Stimulated activated CD8-positive, alpha-beta memory T cell treated with anti-CD3 and anti-CD28 coated beads, Interleukin-15, amount 100 ng/mL, for 24 hours (primary cell): ENCODE measurements around the gene SLCO4A1.

ENCODE experiments used
- DNase-seq: peaks from one replicate; pipeline ENCODE4 v3.0.0-alpha.2; 2020; ENCODE audit warnings: low read depth

Gene SLCO4A1

DNA sequence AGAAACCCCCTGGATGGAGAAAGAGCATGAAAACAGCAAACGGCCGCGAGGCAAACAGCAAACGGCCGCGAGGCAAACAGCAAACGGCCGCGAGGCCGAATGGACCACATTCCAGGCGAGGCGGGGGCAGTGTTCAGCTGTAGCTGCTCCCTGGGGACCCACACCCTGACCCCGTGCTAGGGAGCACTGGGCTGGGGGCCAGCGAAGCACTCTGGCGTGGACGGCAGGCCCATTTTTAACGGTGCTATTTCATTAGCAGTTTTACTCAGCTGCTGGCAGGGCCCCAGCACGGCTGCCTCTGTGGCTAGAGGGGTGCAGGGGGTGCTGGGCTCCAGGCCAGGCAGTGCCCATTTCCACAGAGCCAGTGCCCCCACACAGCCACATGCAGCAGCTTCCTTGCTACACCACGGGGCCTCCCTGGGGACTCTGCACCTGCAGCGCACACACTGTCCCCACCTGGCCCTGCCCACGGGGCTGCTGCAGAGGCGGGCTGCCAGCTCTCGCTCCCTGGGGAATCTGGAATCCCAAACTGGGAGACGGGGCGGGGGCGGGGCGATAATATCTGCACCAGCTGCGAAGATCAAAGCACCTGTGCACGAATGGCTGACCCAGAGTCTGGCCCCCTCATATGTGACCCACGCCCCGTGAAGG is 35.6 kb upstream of the SLCO4A1 start:
- DNase-seq = no peak

DNA sequence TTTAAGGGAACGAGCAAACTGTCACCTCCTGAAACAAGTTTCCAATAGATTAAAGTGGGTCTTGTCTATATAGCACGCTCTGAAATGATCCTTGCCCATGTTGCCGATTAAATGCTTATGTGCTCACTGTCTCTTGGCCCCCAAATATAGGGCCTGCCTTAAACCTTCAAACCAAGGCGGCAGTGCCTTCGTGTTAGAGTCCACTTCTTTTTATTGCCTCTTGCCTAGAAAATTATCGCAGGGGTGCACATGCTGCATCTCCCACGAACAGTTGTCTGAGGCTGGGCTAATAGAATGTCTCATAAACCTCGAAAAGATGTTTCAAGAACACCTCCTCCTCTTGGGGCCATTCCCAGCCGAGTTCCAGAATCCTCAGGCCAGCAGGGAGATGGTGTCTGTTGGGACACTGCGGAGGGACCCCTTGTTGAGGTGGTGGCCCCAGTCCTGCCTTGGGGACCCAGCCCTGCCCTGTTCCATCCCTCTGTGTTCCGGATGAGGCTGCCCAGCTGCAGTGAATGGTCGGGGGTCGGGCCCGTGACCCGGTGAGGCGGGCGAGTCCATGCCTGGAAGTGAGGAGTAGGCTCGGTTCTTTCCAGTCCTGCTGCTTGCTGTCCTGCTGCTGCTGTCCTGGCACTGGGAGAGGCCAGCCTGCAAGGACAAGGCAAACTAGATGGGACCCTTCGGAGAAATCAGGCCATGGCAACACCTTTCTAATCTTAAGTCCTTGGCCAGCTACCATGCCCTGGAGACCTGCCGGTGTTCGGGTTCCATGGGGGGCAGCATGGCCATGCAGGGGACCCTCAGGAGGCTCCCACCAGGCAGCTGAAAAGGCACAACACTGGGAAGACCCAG is 34.7 kb upstream of the SLCO4A1 start:
- DNase-seq = no peak

DNA sequence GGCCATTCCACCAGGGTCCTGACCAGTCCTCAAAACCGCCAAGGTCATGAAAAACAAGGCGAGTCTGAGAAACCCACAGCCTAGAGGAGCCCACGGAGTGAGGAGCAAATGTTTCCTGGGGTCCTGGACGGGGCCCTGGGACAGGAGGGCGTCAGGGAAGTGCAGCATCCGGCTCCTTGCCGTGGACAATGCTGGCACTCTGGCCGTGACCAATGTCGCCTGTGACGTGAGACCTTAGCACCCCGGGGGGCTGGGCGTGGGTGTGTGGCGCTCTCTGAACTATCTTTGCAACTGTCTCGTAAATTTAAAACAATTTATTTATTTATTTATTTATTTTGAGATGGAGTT is 34.1 kb upstream of the SLCO4A1 start:
- DNase-seq = no peak

DNA sequence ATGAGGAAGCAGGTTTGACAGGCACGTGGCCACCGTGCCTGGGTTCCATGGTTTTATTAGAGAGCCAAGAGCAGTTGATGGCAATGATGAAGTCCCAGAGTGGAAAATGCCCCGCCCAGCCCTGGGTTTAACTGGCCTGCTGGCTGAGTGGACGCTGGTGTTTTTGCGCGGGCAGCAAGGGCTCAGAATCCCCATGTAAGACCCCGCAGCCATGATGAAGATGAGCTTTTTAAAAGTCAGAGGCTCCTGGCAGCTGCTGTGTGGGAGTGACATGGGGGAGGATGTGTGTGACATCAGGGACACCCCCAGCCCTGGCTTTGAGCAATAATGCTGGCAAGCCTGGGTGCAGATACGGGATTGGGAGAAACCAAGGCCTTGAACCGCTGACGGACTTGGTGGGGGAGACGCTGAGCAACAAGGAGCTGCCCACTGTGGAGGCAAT is 33.0 kb upstream of the SLCO4A1 start:
- DNase-seq = no peak

DNA sequence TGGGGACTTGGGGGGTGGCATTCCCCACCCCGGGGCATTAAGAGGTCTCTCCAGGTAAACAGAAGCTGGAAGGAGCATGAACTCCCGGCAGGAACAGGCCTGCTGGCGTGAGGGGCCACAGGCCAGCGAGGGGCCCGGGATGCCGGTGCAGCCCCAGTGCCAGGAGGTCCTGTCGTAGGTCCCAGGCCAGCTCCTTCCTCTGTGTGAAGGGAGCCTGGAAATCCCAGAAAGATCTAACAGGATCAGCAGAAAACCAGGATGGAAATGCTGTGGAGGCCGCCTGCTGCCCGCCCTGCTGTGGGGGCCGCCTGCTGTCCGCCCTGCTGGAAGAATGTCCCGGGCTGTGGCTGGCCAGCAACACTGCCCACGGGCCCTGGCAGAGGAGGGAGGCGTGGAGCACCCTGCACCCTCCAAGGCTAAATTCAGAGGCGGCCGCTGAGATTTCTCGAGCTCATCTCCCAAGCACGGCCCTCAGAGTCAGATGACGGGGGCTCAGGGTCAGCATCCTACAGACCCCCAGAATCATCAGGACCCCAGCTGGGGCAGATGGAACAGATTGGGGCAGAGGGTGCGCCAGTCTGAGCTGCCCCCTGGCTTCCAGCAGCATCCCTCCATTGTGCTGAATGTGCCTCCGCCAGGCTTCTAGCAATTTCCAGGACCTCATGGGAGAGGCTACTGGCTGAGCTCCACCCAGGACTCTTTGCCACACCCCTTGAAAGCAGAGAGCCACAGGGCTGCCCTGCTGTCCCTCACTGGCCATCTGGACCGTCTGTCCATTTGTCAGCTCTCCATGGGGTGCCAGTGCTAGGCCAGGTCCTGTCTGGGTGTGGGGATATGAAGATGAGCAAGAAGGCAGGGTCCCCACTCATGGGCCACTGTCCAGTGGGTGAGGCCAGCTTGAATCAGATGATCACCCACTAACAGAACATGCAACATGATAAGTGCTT is 32.2 kb upstream of the SLCO4A1 start:
- no peak for DNase-seq

DNA sequence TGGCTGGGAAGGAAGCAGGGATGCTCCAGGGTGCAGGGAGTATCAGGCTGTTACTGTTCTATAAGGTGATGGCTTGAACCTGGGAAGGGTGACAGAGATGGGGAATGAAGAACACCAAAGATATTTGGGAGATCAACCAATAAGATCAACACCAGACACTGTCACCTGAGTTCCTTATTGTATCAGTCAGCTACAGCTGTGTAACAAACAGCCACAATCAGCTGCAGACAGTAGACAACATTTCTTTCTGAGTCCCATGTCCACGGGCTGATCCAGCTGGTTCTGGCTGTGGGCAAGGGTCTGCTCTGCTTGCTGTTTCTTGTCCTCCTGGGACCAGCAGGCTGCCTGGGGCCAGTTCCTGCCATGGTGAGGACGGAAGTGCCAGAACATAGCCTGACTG is 31.3 kb upstream of the SLCO4A1 start:
- DNase-seq = no peak

DNA sequence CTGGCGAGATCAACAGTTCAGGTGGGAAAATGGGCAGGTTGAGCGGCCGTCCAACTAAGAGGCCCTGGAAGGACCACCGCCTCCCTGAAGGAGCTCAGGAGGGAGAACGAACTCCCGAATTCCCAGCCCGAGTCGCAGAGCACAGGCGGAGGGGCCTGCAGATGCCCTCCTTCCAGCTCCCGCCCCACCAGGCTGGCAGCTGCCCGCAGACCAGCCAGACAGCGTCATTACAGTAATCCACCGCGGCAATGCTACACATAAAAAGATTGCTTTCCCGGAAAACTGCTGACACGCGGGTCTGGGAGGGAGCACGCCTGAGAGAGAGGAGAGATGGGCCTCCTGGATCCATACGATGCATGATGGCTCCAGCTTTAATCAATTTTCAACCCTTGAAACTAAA is 30.5 kb upstream of the SLCO4A1 start:
- DNase-seq = no peak

DNA sequence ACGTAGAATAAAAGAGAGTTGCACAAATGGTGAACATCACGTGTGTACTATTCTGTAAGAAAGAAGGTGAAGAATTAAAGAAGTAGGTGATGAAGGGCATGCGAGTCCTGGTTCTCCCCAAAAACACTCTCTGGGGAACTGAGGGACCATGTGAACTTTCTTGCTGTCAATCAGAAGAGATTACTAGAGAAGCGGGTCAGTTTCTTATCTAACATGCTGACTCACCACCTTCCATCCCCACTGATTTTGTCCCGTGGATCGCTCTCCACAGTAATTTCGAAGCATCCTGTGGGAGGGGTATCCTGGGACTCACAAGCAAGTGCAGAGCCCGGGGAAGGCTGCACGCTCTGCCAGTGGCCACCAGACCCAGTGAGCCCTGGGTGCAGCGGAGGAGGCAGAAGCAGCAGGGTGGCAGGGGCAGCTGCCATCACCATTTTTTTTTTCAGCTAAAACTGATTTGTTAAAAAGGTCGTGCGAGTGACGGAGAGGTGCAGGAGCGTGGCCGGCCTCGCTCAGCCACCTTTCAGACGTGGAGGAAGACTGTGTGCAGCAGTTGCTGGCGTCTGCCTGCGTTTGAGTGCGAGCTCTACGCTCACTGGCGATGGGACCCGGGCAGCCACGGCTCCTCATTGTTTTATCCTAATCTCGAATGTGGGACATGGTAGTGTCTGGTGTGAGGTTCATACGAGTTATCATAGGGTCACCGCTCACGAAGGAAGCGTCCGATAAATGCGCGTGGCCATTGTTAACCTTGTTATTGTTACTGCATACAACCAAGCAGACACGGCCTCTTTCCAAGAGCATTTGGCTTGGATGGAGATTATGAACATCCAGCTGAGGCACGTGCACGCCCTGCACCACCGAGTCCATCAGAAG is 28.0 kb upstream of the SLCO4A1 start:
- DNase-seq = no peak

DNA sequence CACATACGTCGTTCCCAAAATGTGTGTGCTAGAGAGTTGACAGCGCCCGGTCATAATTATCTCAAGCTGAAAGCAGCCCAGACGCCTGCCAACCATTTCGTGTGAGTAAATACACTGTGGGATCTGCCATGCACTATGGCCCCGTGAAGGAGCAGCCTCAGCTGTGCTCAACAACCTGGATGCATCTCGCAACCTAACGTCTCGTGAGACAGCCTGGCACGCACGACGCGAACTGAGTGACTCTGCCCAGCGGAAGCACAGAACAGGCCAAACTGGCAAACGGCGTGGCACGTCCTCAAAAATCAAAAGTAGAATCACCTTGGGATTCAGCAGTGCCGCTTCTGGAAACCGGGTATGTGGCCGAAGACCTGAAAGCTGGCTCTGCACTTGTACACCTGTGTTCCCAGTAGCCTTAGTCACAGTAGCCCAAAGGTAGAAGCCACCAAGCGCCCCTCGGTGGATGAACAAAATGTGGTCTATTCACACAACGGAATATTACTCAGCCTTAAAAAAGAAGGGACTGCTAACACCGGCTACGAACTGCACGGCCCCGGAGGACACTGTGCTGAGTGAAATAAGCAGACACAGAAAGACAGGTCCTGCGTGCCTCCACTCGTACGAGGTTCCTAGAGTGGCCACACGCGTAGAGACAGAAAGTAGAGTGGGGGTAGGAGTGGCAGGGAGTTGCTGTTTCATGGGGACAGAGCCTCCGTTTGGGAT is 27.2 kb upstream of the SLCO4A1 start:
- no peak for DNase-seq

DNA sequence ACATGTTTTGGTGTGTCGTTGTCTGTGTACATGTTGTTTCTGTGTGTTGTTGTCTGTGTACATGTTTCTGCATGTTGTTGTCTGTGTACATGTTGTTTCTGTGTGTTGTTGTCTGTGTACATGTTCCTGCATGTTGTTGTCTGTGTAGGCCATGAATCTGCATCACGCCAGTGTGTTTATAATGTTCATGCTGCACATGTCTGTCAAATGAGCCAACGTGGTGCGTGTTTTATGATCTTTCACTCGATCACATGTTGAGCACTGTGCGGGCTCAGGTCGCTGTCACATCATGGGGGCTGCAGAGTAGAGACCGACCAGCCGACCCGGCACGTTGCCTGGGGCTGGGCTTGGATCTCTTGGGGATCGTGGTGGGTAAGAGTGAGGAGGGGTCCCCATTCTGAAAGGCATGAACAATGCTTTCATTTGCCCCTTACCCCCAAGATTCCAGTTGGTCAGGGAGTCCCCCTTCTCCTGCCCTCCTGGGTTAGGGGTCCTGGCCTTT is 26.5 kb upstream of the SLCO4A1 start:
- DNase-seq = no peak

DNA sequence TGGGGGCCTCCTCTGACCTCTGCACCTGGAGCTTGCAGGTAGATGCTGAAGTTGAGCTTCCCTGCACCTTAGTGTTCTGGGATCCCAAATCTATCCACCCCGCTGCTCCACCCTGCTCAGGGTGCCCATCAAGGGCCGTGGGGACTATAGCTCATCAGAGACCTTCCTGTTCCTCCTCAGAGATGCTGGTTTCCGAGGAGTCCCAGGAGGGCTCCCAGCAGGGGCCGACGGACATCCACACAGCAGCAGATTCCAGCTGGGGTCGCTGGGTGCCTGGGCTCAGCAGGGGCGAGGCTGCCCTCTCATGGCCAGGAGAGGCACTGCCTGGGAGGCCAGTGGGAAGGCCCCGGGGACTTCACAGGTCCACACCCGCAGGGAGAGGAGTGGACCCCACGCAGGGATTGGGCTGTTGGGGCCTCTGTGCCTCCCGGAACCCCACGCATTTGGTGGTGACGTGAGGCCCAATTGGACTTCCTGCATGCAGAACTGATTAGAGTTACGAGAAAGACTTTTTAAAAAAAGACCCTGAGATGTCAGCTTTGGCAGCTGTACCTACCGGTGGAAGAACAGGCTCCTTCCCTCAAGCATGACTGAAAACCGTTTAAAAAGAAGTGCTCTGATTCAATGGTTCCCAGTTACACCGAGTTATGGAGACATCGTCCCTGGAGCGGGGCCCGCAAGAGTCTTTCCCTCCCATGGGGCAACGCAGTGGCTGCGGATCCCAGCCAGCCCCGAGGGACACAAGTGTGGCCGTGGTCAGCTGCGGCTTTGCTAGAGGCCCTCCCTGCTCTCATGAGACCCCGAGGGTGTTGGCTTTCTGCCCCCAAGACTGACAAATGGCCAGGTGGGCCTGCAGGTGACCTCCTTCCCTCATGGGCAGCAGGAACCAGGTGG is 25.3 kb upstream of the SLCO4A1 start:
- DNase-seq = peak; percentile 40

DNA sequence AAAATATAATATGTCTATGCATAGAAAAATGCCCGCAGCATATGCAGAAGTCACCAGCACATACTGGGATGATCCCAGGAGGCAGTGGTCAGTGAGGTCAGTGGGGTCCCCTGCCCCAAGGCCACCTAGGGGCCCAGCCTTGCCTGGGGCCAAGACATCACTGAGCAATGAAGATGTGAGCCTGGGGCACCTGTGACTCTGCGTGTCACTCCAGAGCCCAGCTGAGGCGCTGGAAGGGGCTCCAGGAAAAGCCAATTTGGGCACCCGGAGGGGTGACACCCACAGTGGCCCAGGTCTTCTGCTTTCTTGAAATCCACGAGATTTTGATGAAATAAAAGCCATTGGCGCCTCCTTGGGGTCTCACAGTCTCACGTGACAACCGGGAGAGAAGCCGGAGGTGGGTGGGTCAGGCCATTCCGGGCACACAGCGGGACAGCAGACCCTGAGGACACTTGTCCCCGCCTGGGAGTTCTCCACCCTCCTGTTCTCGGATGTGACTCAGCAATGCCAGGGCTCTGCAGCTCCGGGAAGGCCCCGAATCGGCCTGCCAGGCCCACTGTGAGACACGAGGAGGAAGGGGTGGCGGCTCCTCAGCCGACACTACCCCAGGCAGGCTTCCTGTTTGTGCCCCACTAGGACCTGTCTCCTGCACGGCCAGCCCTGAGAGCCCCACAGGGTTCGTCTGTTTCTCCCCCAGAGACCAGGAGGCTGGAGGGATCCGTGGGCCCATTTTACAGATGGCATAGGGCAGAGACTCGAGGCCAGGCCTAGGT is 24.4 kb upstream of the SLCO4A1 start:
- no peak for DNase-seq

DNA sequence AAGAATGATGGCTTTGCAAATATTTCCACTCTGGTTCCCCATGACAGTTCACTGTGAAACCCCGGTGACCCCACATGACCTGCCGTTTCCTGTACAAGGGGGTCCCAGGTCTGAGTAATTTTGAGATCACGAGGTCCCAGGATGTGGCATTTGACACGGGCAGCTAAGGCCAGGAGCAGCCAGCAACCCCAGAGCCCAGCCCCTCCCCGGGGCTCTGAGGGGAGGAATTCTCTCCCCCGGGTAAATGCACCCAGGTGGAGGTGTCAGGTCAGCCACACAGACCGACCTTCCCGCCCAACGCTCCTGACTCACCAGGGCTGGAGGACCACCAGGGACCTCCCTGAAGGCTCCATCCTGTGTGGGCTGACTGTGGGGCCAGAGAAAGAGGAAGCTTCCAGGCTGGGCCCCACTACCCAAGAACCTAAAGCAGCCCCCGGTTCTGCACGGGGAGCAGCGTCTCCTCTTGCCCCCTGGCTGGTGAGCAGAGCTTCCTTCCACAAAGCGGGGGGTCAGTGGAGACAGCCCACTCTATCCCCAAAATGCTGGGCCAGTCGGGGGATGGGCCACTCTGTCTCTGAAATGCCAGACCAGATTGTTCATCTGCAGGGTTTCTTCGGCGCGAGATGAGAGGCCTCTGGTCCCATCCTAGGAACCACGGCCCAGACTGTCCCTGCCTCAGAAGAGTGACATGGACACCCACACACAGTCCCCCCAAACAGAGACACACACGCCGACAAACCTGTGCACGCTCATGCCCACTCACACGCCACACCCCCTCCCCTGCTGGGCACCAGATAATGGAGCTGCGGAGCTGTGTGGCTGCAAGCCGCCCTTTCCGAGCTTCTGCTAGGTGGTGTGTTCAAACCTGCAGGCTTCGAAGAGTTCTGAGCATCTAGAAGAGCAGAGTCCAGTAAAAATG is 23.4 kb upstream of the SLCO4A1 start:
- no peak for DNase-seq

DNA sequence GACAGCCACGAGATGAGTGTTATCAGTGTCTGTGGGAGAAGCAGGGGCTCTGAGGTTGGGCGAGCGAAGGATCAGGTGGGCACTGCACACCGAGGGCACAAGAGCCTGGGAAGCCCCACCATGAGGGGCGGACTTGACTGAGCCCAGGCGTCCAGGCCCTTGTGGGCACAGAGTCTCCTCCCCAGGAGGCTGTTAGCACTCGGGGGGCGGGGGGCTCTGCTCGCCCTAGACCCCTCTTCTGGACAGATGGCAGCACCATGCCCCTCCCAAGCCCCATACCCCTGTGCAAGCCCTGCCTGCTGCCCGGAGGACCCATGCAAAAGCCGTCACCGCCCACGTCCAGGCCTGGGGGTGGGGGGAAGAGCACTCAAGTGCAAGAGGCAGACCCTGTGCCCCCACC is 21.7 kb upstream of the SLCO4A1 start:
- no peak for DNase-seq

DNA sequence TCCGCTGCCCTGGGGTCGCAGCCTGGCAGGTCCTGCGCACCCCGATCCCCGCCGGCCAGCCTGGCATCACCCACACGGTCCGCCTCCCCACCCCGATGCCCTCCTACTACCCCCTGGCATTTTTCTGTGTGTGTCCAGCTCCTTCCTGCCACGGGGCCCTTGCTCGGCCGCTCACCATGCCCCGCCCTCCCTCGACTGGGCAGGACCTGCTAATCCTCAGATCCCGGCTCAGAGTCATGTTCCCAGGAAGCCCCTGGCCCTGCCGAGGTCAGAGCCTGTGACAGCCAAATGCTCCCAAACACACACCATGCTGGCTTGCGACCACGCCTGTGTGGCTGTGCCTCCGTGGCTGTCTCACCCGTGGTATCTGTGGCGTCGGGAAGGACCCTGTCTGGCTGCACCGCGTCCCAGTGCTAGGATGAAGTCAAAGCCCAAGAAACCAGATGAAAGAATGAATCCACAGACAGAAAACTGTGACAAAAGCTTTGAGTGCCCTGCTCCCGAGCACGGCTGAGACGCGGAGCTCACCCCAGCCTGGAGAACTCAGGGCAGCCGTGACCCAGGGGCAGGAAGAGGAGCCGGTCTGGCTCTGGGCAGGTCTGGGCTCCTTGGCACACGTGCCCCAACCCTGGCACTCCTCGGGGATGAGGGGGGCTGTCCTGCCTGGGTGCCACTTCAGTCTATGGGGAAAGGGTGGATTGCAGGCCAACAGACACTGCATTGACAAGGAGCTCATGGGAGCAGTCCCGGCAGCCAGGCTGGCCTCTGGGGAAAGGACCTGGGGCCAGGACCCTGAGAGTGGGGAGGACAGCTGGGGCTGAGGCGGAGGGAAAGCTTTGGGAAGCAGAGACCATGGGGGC is 20.8 kb upstream of the SLCO4A1 start:
- no peak for DNase-seq

DNA sequence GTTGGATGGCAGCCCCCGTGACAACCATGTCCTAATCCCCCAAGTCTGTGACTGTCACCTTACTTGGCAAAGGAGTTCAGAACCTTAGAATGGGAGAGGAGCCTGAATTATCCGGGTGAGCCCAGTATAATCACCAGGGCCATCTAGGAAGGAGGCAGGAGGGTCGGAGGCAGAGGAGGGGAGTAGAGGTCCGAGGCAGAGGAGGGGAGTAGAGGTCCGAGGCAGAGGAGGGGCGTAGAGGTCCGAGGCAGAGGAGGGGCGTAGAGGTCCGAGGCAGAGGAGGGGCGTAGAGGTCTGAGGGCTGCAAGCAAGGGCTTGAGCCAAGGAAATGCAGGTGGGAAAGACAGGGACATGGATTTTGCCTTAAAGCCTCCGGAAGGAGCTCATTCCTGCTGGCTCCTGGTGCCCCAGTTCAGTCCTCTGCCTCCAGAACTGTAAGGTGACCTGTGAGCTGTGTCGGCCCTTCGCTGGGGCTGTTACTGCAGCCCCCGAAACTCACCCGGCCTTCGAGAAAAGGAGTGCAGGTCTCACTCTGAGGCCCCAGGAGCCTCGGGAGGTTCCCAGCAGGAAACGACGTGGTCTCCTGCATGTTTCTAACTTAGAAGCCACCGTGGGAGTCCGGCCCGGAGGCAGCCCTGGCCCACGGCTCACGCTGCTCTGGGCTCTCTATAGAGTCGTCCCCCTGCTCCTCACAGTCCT is 20.0 kb upstream of the SLCO4A1 start:
- DNase-seq = no peak
